GM18499 (cell line): Measurements from ENCODE around the gene SPDEF.

ENCODE experiments used
- ATAC-seq: cut with Tn5 transposase; IDR thresholded peaks from one replicate; pipeline ENCODE4 v1.9.1; 2021; ENCODE audit warnings: moderate number of reproducible peaks; ENCODE audit not compliant: insufficient read depth, unreplicated experiment

The SPDEF gene

GRCh38 chr6:34584694-34585093, 28.6 kb upstream of the SPDEF start:
- no peak for ATAC-seq

GRCh38 chr6:34583861-34584604, 27.9 kb upstream of the SPDEF start:
- no peak for ATAC-seq

GRCh38 chr6:34583461-34583860, 27.3 kb upstream of the SPDEF start:
- no peak for ATAC-seq

- ATAC-seq = no peak
Observed at GRCh38 chr6:34581561-34581920, 25.4 kb upstream of the SPDEF start.

GRCh38 chr6:34580707-34581560, 24.8 kb upstream of the SPDEF start:
- ATAC-seq = no peak

GRCh38 chr6:34578445-34579262, 22.5 kb upstream of the SPDEF start:
- no peak for ATAC-seq

GRCh38 chr6:34576286-34576955, 20.3 kb upstream of the SPDEF start:
- ATAC-seq = no peak

- ATAC-seq = no peak
Observed at GRCh38 chr6:34575326-34575725, 19.2 kb upstream of the SPDEF start.

- ATAC-seq = no peak
Observed at GRCh38 chr6:34574647-34575293, 18.6 kb upstream of the SPDEF start.

- ATAC-seq = no peak
Observed at GRCh38 chr6:34573567-34574183, 17.5 kb upstream of the SPDEF start.

- no peak for ATAC-seq
Observed at GRCh38 chr6:34572585-34572984, 16.5 kb upstream of the SPDEF start.

GRCh38 chr6:34572021-34572420, 15.9 kb upstream of the SPDEF start:
- no peak for ATAC-seq

GRCh38 chr6:34571388-34571787, 15.3 kb upstream of the SPDEF start:
- ATAC-seq = no peak

- no peak for ATAC-seq
Observed at GRCh38 chr6:34570066-34570833, 14.1 kb upstream of the SPDEF start.

GRCh38 chr6:34569361-34569973, 13.3 kb upstream of the SPDEF start:
- ATAC-seq = no peak

GRCh38 chr6:34568341-34569201, 12.4 kb upstream of the SPDEF start:
- no peak for ATAC-seq

- ATAC-seq = no peak
Observed at GRCh38 chr6:34566830-34567546, 10.9 kb upstream of the SPDEF start.
